A549 (cell line): ENCODE measurements around the gene ELAPOR1. TPM values are rescaled to one million over a fixed set of nuclear protein-coding genes. Genes with fewer than 3 reads are reported as not detected.

ENCODE experiments used
- polyA plus RNA-seq, 4 experiments: library from polyadenylated mRNA; depleted of rRNA in 3 of 4; stranded (reverse); fragments of >200 nt; fragmentation: RNase III in 1 of 4; extraction: RNeasy Plus Mini Kit Qiagen cat#74134 plus additional on column Dnase treatment in 1 of 4; gene quantifications; 2 replicates in 3 of 4; 3 replicates in 1 of 4; pipeline ENCODE4 v1.2.3, GENCODE V29; 2011 to 2017
- small RNA-seq, 6 experiments: library from RNA; depleted of rRNA; stranded (forward); fragments of <200 nt; gene quantifications; one replicate each; pipeline ENCODE3, GENCODE V24; 2012

Gene ELAPOR1
- polyA plus RNA-seq, 2 of the 4 experiments (the other 2 are of a cell fraction), result 0.37 to 0.56 TPM

Small RNAs within 50 kb of the gene (small RNA-seq; reads per million reads assigned to genes)
- gene AL356488.2, result 0 to 3.9 (median 0) reads per million in 6 experiments

Other genes starting within 250 kb of the ELAPOR1 start
- 21.9 and 23.3 TPM in 2 replicates for gene GPSM2, start 237.1 kb upstream of the ELAPOR1 start, polyA plus RNA-seq (2011; rRNA removed)
- gene GPSM2, start 237.1 kb upstream of the ELAPOR1 start, polyA plus RNA-seq (2017; fragmentation: RNase III; extraction: RNeasy Plus Mini Kit Qiagen cat#74134 plus additional on column Dnase treatment), result 13.5 to 13.6 TPM (median 13.5 TPM) in 3 replicates
- gene CLCC1, start 150.6 kb upstream of the ELAPOR1 start, polyA plus RNA-seq (2011; rRNA removed), result 32.4 and 41.0 TPM in 2 replicates
- gene CLCC1, start 150.6 kb upstream of the ELAPOR1 start, polyA plus RNA-seq (2017; fragmentation: RNase III; extraction: RNeasy Plus Mini Kit Qiagen cat#74134 plus additional on column Dnase treatment), result 17.7 to 21.1 TPM (median 19.1 TPM) in 3 replicates
- 9.0 and 10.8 TPM in 2 replicates for gene WDR47, start 72.0 kb upstream of the ELAPOR1 start, polyA plus RNA-seq (2011; rRNA removed)
- gene WDR47, start 72.0 kb upstream of the ELAPOR1 start, polyA plus RNA-seq (2017; fragmentation: RNase III; extraction: RNeasy Plus Mini Kit Qiagen cat#74134 plus additional on column Dnase treatment), result 5.2 to 5.6 TPM (median 5.5 TPM) in 3 replicates
- gene TAF13, start 38.1 kb upstream of the ELAPOR1 start, polyA plus RNA-seq (2011; rRNA removed), result 29.0 and 50.5 TPM in 2 replicates
- 46.7 to 50.4 TPM (median 48.7 TPM) in 3 replicates for gene TAF13, start 38.1 kb upstream of the ELAPOR1 start, polyA plus RNA-seq (2017; fragmentation: RNase III; extraction: RNeasy Plus Mini Kit Qiagen cat#74134 plus additional on column Dnase treatment)
- 10.9 and 13.2 TPM in 2 replicates for gene TMEM167B, start 23.4 kb upstream of the ELAPOR1 start, polyA plus RNA-seq (2011; rRNA removed)
- gene TMEM167B, start 23.4 kb upstream of the ELAPOR1 start, polyA plus RNA-seq (2017; fragmentation: RNase III; extraction: RNeasy Plus Mini Kit Qiagen cat#74134 plus additional on column Dnase treatment), result 9.7 to 10.9 TPM (median 10.2 TPM) in 3 replicates
- 152 and 158 TPM in 2 replicates for gene SARS1, start 99.8 kb downstream of the ELAPOR1 start, polyA plus RNA-seq (2011; rRNA removed)
- 98.0 to 106 TPM (median 103 TPM) in 3 replicates for gene SARS1, start 99.8 kb downstream of the ELAPOR1 start, polyA plus RNA-seq (2017; fragmentation: RNase III; extraction: RNeasy Plus Mini Kit Qiagen cat#74134 plus additional on column Dnase treatment)
- gene CELSR2, start 135.4 kb downstream of the ELAPOR1 start, polyA plus RNA-seq (2011; rRNA removed), result 2.5 and 4.9 TPM in 2 replicates
- 5.6 to 5.9 TPM (median 5.6 TPM) in 3 replicates for gene CELSR2, start 135.4 kb downstream of the ELAPOR1 start, polyA plus RNA-seq (2017; fragmentation: RNase III; extraction: RNeasy Plus Mini Kit Qiagen cat#74134 plus additional on column Dnase treatment)
- gene PSRC1, start 169.0 kb downstream of the ELAPOR1 start, polyA plus RNA-seq (2011; rRNA removed), result 13.7 and 15.3 TPM in 2 replicates
- 20.0 to 23.2 TPM (median 21.5 TPM) in 3 replicates for gene PSRC1, start 169.0 kb downstream of the ELAPOR1 start, polyA plus RNA-seq (2017; fragmentation: RNase III; extraction: RNeasy Plus Mini Kit Qiagen cat#74134 plus additional on column Dnase treatment)
- gene MYBPHL, start 192.9 kb downstream of the ELAPOR1 start, polyA plus RNA-seq (2011; rRNA removed), result not detected in 2 replicates
- gene MYBPHL, start 192.9 kb downstream of the ELAPOR1 start, polyA plus RNA-seq (2017; fragmentation: RNase III; extraction: RNeasy Plus Mini Kit Qiagen cat#74134 plus additional on column Dnase treatment), result not detected in 3 replicates